Stimulated activated CD4-positive, alpha-beta T cell treated with anti-CD3 and anti-CD28 coated beads, Interleukin-12 subunit alpha, Interleukin-12 subunit beta, amount 100 ng/mL, for 24 hours (primary cell): ENCODE data around the gene SSUH2.
"Not testable (repeated sequence)": the region's sequence is repeated elsewhere in the genome, so short reads cannot be mapped to it uniquely, and the experiment has no call there.

Experiments
- DNase-seq, 2 experiments: peaks; one replicate each; pipeline ENCODE4 v3.0.0-alpha.2; 2020; ENCODE audit warnings: low read depth in 2 of 2

Gene SSUH2

GRCh38 chr3:8644748-8645390 is at the start of gene SSUH2:
TSS of gene SSUH2 (minus strand) at chr3:8644798. CDS start at chr3:8644758, 40 bp downstream.
- no peak for DNase-seq

DNA sequence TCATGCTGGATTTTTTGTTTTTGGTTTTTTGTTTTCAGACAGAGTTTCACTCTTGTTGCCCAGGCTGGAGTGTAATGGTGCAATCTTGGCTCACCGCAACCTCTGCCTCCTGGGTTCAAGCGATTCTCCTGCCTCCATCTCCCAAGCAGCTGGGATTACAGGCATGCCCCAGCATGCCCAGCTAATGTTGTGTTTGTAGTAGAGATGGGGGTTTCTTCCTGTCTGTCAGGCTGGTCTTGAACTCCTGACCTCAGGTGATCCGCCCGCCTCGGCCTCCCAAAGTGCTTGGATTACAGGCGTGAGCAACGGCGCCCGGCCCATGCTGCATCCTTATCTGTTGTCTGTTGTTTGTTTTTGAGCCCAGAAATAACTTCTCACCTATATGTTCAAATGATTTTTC is 46.7 kb upstream of the SSUH2 start:
- not testable (repeated sequence) for DNase-seq

DNA sequence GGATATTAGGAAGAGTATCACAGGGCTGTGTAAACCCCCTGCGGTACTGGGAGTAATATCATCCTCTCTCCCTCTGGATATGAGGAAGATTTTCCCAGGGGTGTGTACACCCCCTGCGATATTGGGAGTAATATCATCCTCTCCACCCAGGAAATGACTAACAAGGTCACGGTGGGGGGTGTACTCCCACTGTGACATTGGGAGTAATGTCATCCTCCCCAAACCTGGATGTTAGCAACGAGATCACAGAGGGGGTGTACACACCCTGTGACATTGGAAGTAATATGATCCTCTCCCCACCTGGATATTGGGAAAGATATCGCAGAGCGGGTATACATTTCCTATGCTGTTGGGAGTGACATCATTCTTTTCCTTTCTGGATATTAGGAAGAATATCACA is 40.4 kb upstream of the SSUH2 start:
- DNase-seq: not testable (repeated sequence)

GRCh38 chr3:8682850-8683574 is 38.4 kb upstream of the SSUH2 start:
- peak in 1 of 2 experiments; percentile 5 for DNase-seq

DNA sequence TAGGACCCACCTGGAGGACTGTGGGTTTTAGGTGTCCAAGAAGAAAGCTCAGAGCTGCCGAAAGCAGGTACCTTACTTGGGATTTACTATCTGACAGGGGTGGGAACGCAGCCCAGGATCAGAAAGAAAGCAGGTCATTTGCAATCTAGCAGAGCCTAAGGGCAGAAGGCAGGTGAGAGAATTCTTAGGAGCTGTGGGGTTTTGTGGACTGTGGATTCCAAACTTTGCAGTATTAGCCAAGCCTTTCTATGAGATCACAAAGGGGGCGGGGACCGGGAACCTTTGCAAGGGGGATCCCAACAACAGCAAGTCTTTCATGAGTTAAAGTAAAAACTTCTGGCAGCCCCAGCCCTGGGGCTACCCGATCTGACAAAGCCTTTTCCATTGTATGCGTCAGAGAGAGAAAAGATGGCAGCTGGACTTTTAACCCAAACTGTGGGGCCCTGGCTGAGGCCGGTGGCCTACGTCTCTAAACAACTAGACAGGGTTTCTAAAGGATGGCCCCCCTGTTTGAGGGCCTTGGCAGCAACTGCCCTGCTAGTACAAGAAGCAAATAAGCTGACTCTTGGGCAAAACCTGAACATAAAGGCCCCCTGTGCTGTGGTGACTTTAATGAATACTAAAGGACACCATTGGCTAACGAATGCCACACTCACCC is 37.4 kb upstream of the SSUH2 start:
- not testable (repeated sequence) for DNase-seq

DNA sequence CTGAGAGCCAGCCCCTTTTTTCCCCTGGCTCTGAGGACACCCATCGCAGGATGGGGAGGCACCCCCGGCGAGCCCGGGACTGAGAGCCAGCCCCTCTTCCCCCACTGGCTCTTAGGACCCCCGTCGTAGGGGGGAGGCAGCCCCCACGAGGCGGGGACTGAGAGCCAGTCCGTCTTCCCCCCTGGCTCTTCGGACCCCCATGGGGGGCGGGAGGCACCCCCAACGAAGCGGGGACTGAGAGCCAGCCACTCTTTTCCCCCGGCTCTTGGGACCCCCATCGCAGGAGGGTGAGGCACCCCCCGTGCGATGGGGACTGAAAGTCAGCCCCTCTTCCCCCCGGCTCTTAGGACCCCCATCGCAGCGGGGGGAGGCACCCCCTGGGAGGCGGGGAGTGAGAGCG is 36.8 kb upstream of the SSUH2 start:
- no peak for DNase-seq

DNA sequence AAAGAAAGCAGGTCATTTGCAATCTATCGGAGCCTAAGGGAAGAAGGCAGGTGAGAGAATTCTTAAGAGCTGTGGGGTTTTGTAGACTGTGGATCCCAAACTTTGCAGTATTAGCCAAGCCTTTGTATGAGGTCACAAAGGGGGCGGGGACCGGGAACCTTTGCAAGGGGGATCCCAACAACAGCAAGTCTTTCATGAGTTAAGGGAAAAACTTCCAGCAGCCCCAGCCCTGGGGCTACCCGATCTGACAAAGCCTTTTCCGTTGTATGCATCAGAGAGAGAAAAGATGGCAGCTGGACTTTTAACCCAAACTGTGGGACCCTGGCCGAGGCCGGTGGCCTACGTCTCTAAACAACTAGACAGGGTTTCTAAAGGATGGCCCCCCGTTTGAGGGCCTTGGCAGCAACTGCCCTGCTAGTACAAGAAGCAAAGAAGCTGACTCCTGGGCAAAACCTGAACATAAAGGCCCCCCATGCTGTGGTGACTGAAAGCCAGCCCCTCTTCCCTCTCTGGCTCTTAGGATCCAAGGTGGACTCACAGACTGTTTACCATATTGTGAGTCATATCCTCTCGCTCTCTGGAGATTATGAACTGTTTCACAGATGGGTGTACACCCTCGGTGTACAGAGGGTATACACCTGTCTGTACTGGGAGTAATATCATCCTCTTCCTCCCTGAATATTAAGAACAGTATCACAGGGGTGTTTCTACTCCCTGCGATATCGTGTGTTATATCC is 35.4 kb upstream of the SSUH2 start:
- not testable (repeated sequence) for DNase-seq

DNA sequence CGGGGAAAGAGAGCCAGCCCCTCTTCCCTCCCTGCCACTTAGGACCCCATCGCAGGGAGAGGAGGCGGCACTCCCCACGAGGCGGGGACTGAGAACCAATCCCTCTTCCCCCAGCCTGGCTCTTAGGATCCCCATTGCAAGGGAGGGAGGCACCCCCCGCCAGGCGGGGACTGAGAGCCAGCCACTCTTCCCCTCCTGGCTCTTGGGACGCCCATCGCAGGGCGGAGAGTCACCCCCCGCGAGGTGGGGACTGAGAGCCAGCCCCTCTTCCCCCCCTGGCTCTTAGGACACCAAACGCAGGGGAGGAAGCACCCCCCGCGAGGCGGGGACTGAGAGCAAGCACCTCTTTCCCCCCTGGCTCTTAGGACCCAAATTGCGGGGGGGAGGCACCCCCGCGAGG is 34.2 kb upstream of the SSUH2 start:
- no peak for DNase-seq

DNA sequence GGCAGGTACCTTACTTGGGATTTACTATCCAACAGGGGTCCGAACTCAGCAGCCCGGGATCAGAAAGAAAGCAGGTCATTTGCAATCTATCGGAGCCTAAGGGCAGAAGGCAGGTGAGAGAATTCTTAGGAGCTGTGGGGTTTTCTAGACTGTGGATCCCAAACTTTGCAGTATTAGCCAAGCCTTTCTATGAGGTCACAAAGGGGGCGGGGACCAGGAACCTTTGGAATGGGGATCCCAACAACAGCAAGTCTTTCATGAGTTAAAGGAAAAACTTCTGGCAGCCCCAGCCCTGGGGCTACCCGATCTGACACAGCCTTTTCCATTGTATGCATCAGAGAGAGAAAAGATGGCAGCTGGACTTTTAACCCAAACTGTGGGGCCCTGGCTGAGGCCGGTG is 32.7 kb upstream of the SSUH2 start:
- not testable (repeated sequence) for DNase-seq

- DNase-seq: not testable (repeated sequence)
Observed at GRCh38 chr3:8675591-8675990, 31.0 kb upstream of the SSUH2 start.

DNA sequence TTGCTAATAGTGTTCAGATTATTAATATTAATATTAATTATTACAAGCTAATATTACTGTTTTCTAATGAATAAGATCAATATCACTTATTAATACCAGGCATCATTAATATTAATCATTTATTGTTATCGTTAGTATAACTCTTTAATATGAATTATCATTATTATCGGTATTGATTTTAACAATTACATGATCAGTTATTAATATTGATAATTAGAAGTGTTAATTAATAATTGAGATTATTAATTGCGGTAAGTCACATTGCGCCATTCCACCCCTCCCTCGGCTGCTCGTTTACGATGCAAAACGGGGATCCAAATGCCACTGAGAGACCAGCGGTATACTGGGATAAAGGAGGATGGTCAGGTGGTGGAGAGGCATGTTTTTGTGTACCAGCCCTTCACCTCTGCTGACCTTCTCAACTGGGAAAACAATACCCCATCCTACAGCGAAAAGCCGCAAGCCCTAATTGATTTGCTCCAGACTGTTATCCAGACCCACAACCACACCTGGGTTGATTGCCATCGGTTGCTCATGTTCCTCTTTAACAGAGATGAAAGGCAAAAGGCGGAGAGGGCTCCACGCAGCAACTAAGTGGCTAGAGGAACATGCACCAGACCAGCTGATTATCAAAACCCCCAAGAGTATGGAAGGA is 28.6 kb upstream of the SSUH2 start:
- DNase-seq: no peak

GRCh38 chr3:8669019-8669418 is 24.4 kb upstream of the SSUH2 start:
- no peak for DNase-seq

DNA sequence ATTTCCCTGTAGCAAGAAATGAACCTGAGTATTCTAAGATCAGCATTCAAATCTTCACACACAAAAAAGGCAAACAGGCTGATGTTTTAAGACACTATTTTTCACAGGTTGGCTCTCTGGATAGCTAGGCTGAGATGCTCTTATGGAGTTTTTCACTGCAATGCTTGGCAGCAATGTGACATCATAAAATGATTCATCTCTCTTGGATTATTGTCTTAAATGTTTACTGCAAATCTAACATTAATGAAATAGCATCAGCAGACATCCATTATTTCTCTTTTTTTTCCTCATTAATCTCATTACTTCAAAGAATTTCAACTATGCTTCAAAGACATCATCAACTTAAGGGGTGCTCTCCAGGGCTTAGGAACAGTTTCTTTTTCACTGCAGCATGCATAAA is 23.6 kb upstream of the SSUH2 start:
- no peak for DNase-seq

- DNase-seq: no peak
Observed at GRCh38 chr3:8667463-8668091, 23.0 kb upstream of the SSUH2 start.

DNA sequence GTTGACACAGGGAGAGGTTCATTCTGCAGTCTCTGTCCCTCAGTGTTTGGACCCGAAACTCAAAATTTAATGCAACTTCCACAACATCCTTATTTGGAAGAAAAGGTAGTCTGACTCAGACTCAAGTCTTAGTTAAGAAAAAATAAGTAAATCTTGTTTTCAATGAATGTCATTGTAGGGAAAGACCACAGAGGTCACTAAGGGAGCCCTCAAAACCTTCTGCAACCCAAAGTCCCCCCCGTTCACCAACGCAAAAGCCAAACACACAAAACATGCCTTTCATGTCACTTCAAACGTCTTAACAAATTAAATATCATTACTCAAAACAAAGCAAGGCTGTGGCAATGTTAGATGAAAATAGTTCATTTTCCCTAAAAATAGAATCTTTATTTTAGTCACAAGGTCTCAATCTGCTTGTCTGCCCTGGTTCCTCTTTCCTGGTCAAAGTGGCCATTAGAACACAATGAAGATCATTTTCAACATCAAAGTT is 20.9 kb upstream of the SSUH2 start:
- no peak for DNase-seq

DNA sequence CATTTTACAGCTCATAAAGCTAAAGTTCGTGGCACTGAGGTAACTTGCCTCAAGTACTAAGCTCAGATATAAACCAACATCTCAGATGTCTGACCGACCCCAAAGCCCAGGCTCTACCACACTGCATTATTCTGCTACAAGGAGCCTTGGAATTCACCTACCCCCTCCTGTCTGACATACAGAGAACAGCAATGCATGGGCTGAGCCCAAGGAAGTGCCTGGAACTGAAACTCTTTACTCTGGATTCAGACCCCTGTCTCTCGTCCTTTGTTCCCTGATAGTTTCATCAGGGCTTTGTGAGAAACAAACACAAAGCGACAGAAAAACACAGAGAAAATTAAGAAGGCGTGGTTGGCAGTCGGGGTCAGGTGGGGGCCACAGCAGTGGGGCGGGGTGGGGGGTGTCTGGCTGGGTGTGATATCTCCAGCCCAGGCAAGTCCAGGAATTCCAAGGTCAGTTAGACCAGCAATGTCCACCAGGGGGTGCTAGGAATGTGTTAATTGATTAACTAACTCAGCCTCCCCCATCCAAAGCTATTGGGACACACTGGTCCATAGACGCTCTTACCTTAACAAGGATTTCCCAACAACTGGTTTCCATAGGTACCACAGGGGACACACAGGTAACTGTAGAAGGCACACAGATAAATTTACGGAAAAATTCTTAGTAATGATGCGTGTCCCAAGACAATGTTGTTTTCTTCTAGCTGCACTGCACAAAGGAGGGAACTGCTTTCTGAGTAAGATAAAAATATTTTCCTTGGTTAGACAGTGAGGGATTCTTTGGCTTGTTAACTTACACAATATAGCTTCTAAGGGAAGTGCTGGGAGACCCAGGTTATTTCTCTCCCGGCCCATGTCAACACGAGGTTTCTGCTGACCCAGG is 18.8 kb upstream of the SSUH2 start:
- DNase-seq: peak in 1 of 2 experiments; percentile 56

DNA sequence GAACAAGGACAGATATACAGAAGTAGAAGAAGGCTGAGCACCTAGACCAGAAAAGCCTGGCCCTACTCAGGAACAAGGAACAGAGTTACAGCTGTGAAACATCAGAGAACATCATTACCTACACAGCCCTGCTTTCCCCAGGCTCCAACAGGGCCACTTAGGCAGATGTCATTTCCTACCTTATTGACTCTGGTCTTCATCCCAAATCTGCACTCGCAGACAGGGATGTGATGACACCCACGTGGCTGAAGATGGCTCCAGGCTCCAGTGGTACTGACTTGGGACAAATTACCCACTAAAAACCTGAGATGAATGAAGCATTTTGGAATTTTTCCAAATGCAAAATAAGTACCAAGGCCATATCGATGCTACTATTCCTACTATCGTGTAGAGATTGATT is 18.0 kb upstream of the SSUH2 start:
- no peak for DNase-seq

GRCh38 chr3:8660175-8661118 is 15.8 kb upstream of the SSUH2 start:
- no peak for DNase-seq

GRCh38 chr3:8659242-8659641 is 14.6 kb upstream of the SSUH2 start:
- DNase-seq: no peak
